HepG2 (cell line): ENCODE data around the gene RNF150. TPM values are rescaled to one million over a fixed set of nuclear protein-coding genes. Genes with fewer than 3 reads are reported as not detected.

ENCODE experiments used
- ATAC-seq: fragments of 200-7000 bp; cut with Tn5 transposase; 3 replicates; pipeline ENCODE4 v1.9.1; 2020; ENCODE audit warnings: mild to moderate bottlenecking, moderate library complexity
- BruUV-seq: library from RNA; stranded (reverse); fragments of 400-500 nt; replicated peaks from 2 replicates; lab custom pipeline; 2021; lab: Mats Ljungman, UMichigan
- CTCF ChIA-PET: fragments of 300-600 bp; formaldehyde crosslinking; extraction: SDS; loops from one replicate; lab custom pipeline; 2021; ENCODE audit warnings: low total read pairs, inconsistent platforms, low intra/inter-chr PET ratio; lab: Yijun Ruan, JAX
- POLR2A ChIA-PET: fragments of 350-600 bp; sonication (Branson Sonifier 250); formaldehyde crosslinking; loops from one replicate; lab custom pipeline; 2020; ENCODE audit warnings: antibody characterized with exemption, inconsistent platforms; lab: Yijun Ruan, JAX
- DNase-seq: peaks from one replicate; pipeline ENCODE4 v3.0.0-alpha.2; 2015; ENCODE audit warnings: low spot score
- FAIRE-seq: peaks from 3 replicates; lab custom pipeline; 2011; peaks lifted over from hg19 to GRCh38; lab: Jason Lieb, UNC
- H2AFZ ChIP-seq: one replicate; pipeline ENCODE4 v1.6.1; 2011; ENCODE audit warnings: low read length, inconsistent platforms
- H3K27ac ChIP-seq: fragments of 300-600 bp; 3 replicates; pipeline ENCODE4 v1.8.0; 2011; ENCODE audit warnings: mixed run types, mild to moderate bottlenecking, mixed read lengths, low read length, inconsistent platforms; ENCODE audit not compliant: insufficient read depth; ENCODE audit errors: extremely low read length
- H3K27me3 ChIP-seq, 2 experiments: fragments of 200-600 bp in 1 of 2; 2 replicates in 1 of 2; 3 replicates in 1 of 2; pipeline versions ENCODE4 v1.6.0 to v1.8.0; 2011; ENCODE audit warnings: low read length in 2 of 2, mild to moderate bottlenecking in 2 of 2, moderate library complexity in 2 of 2, inconsistent platforms in 1 of 2; ENCODE audit not compliant: insufficient read depth in 2 of 2, control insufficient read depth in 1 of 2
- H3K36me3 ChIP-seq, 2 experiments: fragments of 200-600 bp in 1 of 2; replicated peaks in 1 of 2; 2 replicates in 1 of 2; 3 replicates in 1 of 2; pipeline versions ENCODE4 v1.5.1 to v1.8.0; 2011; ENCODE audit warnings: low read length in 2 of 2, inconsistent platforms in 1 of 2; ENCODE audit not compliant: insufficient read depth in 2 of 2, control insufficient read depth in 1 of 2
- H3K4me1 ChIP-seq: 2 replicates; pipeline ENCODE4 v1.5.1; 2012; ENCODE audit warnings: low read length, inconsistent platforms; ENCODE audit not compliant: insufficient read depth
- H3K4me2 ChIP-seq: 2 replicates; pipeline ENCODE4 v1.6.0; 2011; ENCODE audit warnings: low read depth, low read length, inconsistent platforms
- H3K4me3 ChIP-seq, 3 experiments: fragments of 200-600 bp in 1 of 3; sonication (generic), shearing (Covaris generic) in 1 of 3; replicated peaks in 1 of 3; 2 replicates each; pipeline ENCODE4 v1.5.1; 2011 to 2016; ENCODE audit warnings: low read length in 3 of 3, inconsistent platforms in 2 of 3, low read depth in 2 of 3, mild to moderate bottlenecking in 2 of 3, control low read depth in 1 of 3, mixed read lengths in 1 of 3; ENCODE audit not compliant: insufficient read depth in 1 of 3
- H3K79me2 ChIP-seq: one replicate; pipeline ENCODE4 v1.6.1; 2011; ENCODE audit warnings: low read length, inconsistent platforms; ENCODE audit not compliant: insufficient read depth
- H3K9ac ChIP-seq: 2 replicates; pipeline ENCODE4 v1.6.0; 2011; ENCODE audit warnings: mild to moderate bottlenecking, low read depth, low read length, inconsistent platforms; ENCODE audit not compliant: insufficient read depth
- H3K9me3 ChIP-seq: 2 replicates; pipeline ENCODE4 v1.5.1; 2012; ENCODE audit warnings: mild to moderate bottlenecking, low read length
- H4K20me1 ChIP-seq: 2 replicates; pipeline ENCODE4 v1.6.0; 2011; ENCODE audit warnings: inconsistent platforms, mild to moderate bottlenecking, low read length, moderate library complexity; ENCODE audit not compliant: insufficient read depth
- HDAC1 ChIP-seq: sonication (generic); formaldehyde crosslinking; IDR thresholded peaks from 2 replicates; pipeline ENCODE4 v1.5.1; 2020; ENCODE audit warnings: mild to moderate bottlenecking, missing genetic modification reagents
- NFYC ChIP-seq: IDR thresholded peaks from 2 replicates; pipeline ENCODE4 v1.6.1; 2016; ENCODE audit warnings: missing genetic modification reagents, missing compliant biosample characterization
- WGBS: methylation state at CpG from one replicate; pipeline ENCODE4 v1.1.6; 2017; ENCODE audit warnings: low lambda C conversion rate; 5-methylcytosine and 5-hydroxymethylcytosine counted together
- in situ Hi-C: cut with HindIII; loops from 2 replicates; pipeline ENCODE4 v1.10.0; 2017; ENCODE audit warnings: low pct_unique_long_range_greater_than_20kb; ENCODE audit not compliant: extremely low pct_ligation_motif_present
- intact Hi-C: fragments of 100-400 bp; cut with micrococcal nuclease; formaldehyde crosslinking; loops from one replicate; pipeline ENCODE4 v1.10.0; 2022; ENCODE audit not compliant: unreplicated experiment
- polyA plus RNA-seq, 8 experiments: library from polyadenylated mRNA; depleted of rRNA in 3 of 8; stranded (reverse) in 7 of 8; unstranded in 1 of 8; fragments of >200 nt; fragmentation: Illumina TruSeq in 4 of 8; extraction: Trizol in 4 of 8; gene quantifications; 2 replicates each; pipeline versions ENCODE4 v1.2.1 to v1.2.3, GENCODE V29; 2011 to 2016; ENCODE audit warnings: low read depth in 4 of 8, missing spikeins in 1 of 8, mixed read lengths in 1 of 8; ENCODE audit not compliant: insufficient read depth in 1 of 8
- total RNA-seq, 5 experiments: library from RNA; depleted of rRNA; stranded (reverse); fragments of >200 nt; fragmentation: Illumina TruSeq; extraction: Trizol; gene quantifications; 2 replicates each; pipeline ENCODE4 v1.2.3, GENCODE V29; 2016; ENCODE audit warnings: low read depth in 1 of 5
- TF ChIP-seq, protein P1 (sequence below): sonication (generic); formaldehyde crosslinking; conservative IDR thresholded peaks from 2 replicates; pipeline ENCODE4 v1.8.0; 2022; ENCODE audit warnings: missing genetic modification reagents
- TF ChIP-seq, protein P2 (sequence below): sonication (generic); formaldehyde crosslinking; IDR thresholded peaks from 2 replicates; pipeline ENCODE4 v1.4.0; 2020; ENCODE audit warnings: missing genetic modification reagents

RNF150 gene
- total and polyA plus RNA-seq, 2 of the 13 experiments (the other 11 are each of a cell fraction or from before 2014, with no cell fraction given) = 0.02 to 0.03 TPM

DNA sequence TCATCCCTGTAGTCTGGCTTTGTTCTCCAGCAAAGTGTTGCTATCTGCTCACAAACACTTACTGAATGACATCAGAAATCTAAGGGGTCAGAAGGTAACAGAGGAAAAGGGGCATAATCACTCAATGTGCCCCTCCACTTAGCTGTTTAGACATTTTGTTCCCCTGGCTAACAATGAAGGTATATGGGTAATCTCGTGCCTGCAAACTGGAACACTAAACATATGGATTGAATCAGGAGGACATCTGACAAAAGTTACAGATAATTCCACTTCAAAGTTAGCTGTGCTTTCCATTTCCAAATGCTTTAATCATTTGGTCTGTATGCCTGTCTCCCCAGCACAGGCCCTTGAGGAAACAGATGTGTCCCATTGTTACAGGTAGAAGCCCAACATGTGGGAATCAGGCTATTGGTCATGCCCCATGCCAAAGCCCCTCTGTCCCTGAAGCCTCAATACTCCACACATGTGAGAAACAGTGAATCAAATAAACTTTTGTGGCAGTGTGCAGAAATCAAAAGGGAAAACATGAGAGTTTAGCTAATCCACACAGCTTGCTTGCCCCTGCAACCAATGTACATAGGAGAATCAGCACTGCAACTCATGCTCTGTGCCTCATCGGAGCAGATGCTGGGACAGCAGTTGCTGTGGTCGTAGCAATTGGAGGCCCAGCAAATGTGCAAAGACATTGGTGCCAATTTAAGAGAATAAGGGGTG is 111.7 kb downstream of the RNF150 start (continued):
- no peak for TF ChIP-seq NFYC (CRISPR knock-in tag)

DNA sequence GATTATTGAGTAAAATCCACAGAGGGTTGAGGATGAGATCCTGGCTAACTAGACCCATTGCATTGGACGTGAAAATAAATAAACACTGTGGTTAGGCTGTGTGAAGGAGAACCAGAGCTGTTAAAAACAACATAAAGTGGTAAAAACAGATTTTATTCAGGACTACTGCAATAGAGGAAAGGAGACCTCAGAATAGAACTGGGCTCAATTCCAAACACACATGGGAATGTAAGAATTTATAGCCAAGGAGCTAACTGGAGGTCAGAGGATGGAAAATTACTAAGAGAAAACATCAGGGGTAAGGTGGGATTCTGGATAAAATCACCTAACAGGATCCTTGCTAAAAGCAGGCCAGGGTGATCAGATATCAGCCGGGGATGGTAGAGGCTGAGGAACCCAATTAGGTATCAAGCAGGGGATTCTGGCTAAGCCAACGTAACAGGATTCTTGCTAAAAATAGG is 112.4 kb downstream of the RNF150 start:
- DNase-seq (no peak), ATAC-seq (no peak), FAIRE-seq (no peak)
- H3K27me3 ChIP-seq = no peaks in the 10 kb centered on the region; a peak in 1 of 5 replicates
- H2AFZ ChIP-seq = no peak overlapping the region
- H3K9ac ChIP-seq = no peak overlapping the region
- CTCF ChIA-PET = no interaction called here
- no peaks in the 10 kb centered on the region for H3K9me3 ChIP-seq
- H3K79me2 ChIP-seq = no peaks in the 10 kb centered on the region
- H4K20me1 ChIP-seq = no peaks in the 10 kb centered on the region
- POLR2A ChIA-PET = no interaction called here
- H3K4me2 ChIP-seq = no peak overlapping the region
- in situ Hi-C loops = no loop called here
- 2% methylated on average over 3 of the region's 3 CpGs for WGBS
- H3K4me3 ChIP-seq = no peak overlapping the region
- no TSS peak for BruUV-seq
- TF ChIP-seq, protein P1, sequence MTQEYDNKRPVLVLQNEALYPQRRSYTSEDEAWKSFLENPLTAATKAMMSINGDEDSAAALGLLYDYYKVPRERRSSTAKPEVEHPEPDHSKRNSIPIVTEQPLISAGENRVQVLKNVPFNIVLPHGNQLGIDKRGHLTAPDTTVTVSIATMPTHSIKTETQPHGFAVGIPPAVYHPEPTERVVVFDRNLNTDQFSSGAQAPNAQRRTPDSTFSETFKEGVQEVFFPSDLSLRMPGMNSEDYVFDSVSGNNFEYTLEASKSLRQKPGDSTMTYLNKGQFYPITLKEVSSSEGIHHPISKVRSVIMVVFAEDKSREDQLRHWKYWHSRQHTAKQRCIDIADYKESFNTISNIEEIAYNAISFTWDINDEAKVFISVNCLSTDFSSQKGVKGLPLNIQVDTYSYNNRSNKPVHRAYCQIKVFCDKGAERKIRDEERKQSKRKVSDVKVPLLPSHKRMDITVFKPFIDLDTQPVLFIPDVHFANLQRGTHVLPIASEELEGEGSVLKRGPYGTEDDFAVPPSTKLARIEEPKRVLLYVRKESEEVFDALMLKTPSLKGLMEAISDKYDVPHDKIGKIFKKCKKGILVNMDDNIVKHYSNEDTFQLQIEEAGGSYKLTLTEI (CRISPR knock-in tag) = no peak
- no peak for TF ChIP-seq HDAC1 (CRISPR knock-in tag)
- TF ChIP-seq, protein P2, sequence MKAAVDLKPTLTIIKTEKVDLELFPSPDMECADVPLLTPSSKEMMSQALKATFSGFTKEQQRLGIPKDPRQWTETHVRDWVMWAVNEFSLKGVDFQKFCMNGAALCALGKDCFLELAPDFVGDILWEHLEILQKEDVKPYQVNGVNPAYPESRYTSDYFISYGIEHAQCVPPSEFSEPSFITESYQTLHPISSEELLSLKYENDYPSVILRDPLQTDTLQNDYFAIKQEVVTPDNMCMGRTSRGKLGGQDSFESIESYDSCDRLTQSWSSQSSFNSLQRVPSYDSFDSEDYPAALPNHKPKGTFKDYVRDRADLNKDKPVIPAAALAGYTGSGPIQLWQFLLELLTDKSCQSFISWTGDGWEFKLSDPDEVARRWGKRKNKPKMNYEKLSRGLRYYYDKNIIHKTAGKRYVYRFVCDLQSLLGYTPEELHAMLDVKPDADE (CRISPR knock-in tag) = no peak
- TF ChIP-seq, all 625 proteins: peak for 0
- Histone ChIP-seq H3K27ac (no peak overlapping the region), H3K4me1 (no peaks in the 10 kb centered on the region), H3K36me3 (no peaks in the 10 kb centered on the region)
- intact Hi-C loops = no loop called here
